Nephron (organoid): ENCODE measurements around the gene PRKN.

ENCODE experiments used
- H3K27ac Mint-ChIP-seq, 3 experiments: 2 replicates each; pipeline ENCODE4 v1.8.0; 2020; ENCODE audit warnings: mixed read lengths in 3 of 3, mild to moderate bottlenecking in 2 of 3, moderate library complexity in 1 of 3
- H3K27me3 Mint-ChIP-seq: 2 replicates; pipeline ENCODE4 v1.8.0; 2021; ENCODE audit warnings: low read depth, mild to moderate bottlenecking, moderate library complexity, mixed read lengths
- H3K36me3 Mint-ChIP-seq: 2 replicates; pipeline ENCODE4 v1.8.0; 2020; ENCODE audit warnings: low read depth, mixed read lengths
- H3K4me1 Mint-ChIP-seq: 2 replicates; pipeline ENCODE4 v1.8.0; 2020; ENCODE audit warnings: mixed read lengths
- H3K4me3 Mint-ChIP-seq, 3 experiments: 2 replicates each; pipeline ENCODE4 v1.8.0; 2020; ENCODE audit warnings: mild to moderate bottlenecking in 3 of 3, mixed read lengths in 3 of 3, moderate library complexity in 2 of 3
- H3K9me3 Mint-ChIP-seq: 2 replicates; pipeline ENCODE4 v1.8.0; 2020; ENCODE audit warnings: mixed read lengths
- TF ChIP-seq, protein P1 (sequence below), 3 experiments: fragments of 200-600 bp; sonication (generic); IDR thresholded peaks; one replicate each; pipeline ENCODE4 v1.5.0; 2021; ENCODE audit warnings: antibody characterized with exemption in 3 of 3; ENCODE audit not compliant: unreplicated experiment in 3 of 3

PRKN gene

DNA sequence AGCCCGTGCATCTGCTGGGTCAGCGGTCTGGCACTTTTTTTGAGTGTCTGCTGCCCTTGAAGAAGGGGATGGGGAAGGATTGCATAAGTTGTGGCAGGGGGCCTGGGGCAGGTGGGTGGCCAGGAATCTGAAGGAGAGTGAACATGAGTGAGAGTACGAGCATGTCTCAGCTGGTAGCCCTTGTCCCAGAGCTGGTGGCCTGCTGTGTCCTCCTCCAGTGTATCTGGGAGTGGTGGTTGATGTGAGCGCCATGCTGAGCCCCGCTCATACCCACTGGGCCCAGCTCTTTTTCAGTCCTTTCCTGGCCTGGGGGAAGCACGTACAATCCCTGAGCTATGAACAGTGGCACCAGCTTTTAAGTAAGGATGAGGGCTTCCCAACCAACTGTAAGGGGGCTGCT lies 1317.5 kb downstream of the PRKN start:
- H3K4me1 Mint-ChIP-seq = peaks cover 14% of the 10 kb centered on the region
- TF ChIP-seq, protein P1, sequence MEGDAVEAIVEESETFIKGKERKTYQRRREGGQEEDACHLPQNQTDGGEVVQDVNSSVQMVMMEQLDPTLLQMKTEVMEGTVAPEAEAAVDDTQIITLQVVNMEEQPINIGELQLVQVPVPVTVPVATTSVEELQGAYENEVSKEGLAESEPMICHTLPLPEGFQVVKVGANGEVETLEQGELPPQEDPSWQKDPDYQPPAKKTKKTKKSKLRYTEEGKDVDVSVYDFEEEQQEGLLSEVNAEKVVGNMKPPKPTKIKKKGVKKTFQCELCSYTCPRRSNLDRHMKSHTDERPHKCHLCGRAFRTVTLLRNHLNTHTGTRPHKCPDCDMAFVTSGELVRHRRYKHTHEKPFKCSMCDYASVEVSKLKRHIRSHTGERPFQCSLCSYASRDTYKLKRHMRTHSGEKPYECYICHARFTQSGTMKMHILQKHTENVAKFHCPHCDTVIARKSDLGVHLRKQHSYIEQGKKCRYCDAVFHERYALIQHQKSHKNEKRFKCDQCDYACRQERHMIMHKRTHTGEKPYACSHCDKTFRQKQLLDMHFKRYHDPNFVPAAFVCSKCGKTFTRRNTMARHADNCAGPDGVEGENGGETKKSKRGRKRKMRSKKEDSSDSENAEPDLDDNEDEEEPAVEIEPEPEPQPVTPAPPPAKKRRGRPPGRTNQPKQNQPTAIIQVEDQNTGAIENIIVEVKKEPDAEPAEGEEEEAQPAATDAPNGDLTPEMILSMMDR (IDR thresholded peaks at IDR 0.05; ENCODE audit: unreplicated experiment in 3 of 3) = no peak
- H3K4me3 Mint-ChIP-seq = no peak overlapping the region
- no peaks in the 10 kb centered on the region for H3K36me3 Mint-ChIP-seq
- no peaks in the 10 kb centered on the region for H3K27me3 Mint-ChIP-seq
- H3K9me3 Mint-ChIP-seq = no peaks in the 10 kb centered on the region
- H3K27ac Mint-ChIP-seq = peak overlapping the region in 1 of 3 experiments; percentile 4

DNA sequence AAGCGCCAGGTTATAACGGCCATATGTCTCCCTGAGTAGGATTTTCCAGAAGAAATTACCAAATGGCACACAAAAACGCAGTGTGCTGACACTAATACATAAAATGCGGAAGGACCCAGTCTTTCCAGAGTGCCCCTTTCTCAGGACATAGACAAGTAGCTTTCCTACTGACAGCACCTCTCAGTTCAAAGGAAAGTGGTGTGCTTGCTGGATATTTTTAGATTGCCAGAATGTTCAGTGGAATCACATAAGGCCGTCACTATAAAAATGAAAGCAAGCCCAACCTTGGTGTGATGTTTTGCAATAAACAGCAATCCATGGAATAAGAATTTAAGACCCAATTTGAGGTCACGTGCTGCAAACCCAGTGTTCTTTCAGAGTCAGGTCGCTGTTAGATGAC lies 1318.2 kb downstream of the PRKN start:
- Mint-ChIP-seq H3K27me3 (no peaks in the 10 kb centered on the region), H3K9me3 (no peaks in the 10 kb centered on the region), H3K27ac (no peak overlapping the region), H3K4me1 (peaks cover 14% of the 10 kb centered on the region), H3K36me3 (no peaks in the 10 kb centered on the region), H3K4me3 (no peak overlapping the region)
- TF ChIP-seq, protein P1 (IDR thresholded peaks at IDR 0.05; ENCODE audit: unreplicated experiment in 3 of 3) = no peak

DNA sequence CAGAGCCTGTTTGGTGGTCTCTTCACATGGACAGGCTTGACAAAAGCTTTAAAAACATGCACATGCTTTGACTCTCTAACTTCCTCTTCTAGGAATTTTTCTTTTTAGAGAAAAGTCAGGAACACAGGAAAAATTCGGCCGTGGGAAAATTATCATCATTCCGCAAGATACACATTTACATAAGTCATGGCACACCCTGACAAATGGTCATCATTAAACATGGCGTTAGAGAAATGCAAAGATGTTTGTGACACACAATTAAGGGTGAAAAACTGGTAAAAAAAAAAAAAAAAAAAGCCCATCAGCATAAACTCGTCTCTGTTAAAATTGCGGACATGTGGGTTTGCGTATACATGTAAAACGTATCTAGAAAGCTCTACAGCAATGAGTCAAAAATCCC lies 1319.5 kb downstream of the PRKN start:
- Mint-ChIP-seq H3K4me1 (peaks cover 14% of the 10 kb centered on the region), H3K9me3 (peaks cover 6% of the 10 kb centered on the region), H3K27ac (peak overlapping the region in 1 of 3 experiments; percentile 3), H3K4me3 (no peak overlapping the region), H3K27me3 (no peaks in the 10 kb centered on the region), H3K36me3 (no peaks in the 10 kb centered on the region)
- TF ChIP-seq, protein P1 (IDR thresholded peaks at IDR 0.05; ENCODE audit: unreplicated experiment in 3 of 3) = no peak

DNA sequence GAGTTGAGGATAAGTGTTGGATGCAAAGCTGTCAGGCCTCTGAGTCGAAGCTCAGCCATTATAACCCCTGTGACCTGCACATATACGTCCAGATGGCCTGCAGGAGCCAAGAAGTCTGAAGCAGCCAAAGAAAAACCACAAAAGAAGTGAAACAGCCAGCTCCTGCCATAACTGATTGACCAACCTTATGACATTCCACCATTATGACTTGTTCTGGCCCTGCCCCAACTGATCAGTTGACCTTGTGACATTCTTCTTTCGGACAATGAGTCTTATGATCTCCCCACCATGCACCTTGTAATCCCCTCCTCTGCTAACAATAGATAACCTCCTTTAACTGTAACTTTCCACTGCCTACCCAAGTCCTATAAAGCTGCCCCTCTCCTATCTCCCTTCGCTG lies 1320.0 kb downstream of the PRKN start:
- TF ChIP-seq, protein P1 (IDR thresholded peaks at IDR 0.05; ENCODE audit: unreplicated experiment in 3 of 3) = no peak
- Mint-ChIP-seq H3K27ac (peak overlapping the region in 1 of 3 experiments; percentile 3), H3K4me3 (no peak overlapping the region), H3K27me3 (no peaks in the 10 kb centered on the region), H3K9me3 (peaks cover 6% of the 10 kb centered on the region), H3K36me3 (no peaks in the 10 kb centered on the region), H3K4me1 (peaks cover 14% of the 10 kb centered on the region)

DNA sequence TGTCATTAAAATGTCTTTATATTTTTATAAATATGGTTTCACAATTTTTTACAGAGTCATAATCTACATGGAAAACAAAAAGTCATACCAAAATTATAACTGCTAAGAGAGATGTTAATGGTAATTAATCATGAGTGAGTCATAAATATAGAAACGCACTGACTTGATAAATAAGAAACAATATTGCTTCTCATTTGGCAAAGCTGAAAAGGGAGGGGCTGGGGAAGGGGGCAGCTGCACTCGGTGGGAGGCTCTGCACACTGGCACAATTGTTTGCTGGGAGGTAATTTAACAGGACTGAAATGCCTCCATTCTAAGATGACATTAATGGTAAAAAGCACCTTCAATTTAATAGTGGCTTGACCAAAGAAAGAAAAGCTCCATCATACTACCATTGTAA lies 1320.5 kb downstream of the PRKN start:
- no peak overlapping the region for H3K4me3 Mint-ChIP-seq
- H3K4me1 Mint-ChIP-seq = peaks cover 14% of the 10 kb centered on the region
- TF ChIP-seq, protein P1 (IDR thresholded peaks at IDR 0.05; ENCODE audit: unreplicated experiment in 3 of 3) = no peak
- no peaks in the 10 kb centered on the region for H3K36me3 Mint-ChIP-seq
- peaks cover 6% of the 10 kb centered on the region for H3K9me3 Mint-ChIP-seq
- H3K27me3 Mint-ChIP-seq = no peaks in the 10 kb centered on the region
- H3K27ac Mint-ChIP-seq = no peak overlapping the region

DNA sequence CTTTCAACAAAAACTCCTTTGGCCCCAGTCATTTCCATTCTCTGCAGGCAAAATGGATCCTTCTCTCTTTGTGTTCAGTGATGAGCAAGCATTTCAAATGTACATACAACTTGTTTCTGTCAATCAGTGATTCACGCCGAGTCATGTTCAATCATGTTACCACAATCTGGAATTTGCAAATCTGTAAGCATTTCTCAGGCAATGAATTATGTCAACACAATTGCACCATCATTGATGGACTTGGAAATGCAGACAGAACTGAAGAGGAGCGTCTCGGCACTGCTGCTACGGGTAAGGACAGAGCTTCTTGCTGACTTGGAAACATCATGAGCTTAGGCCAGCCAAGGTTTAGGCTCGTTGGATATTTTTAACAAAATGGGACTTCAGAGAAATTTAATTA lies 1320.9 kb downstream of the PRKN start:
- Mint-ChIP-seq H3K9me3 (peaks cover 6% of the 10 kb centered on the region), H3K27me3 (no peaks in the 10 kb centered on the region), H3K4me1 (peaks cover 14% of the 10 kb centered on the region), H3K4me3 (no peak overlapping the region), H3K27ac (no peak overlapping the region), H3K36me3 (no peaks in the 10 kb centered on the region)
- TF ChIP-seq, protein P1 (IDR thresholded peaks at IDR 0.05; ENCODE audit: unreplicated experiment in 3 of 3) = no peak
